Cardiac septum (tissue), 1 donor: ENCODE measurements around the gene PLS1. TPM values are rescaled to one million over a fixed set of nuclear protein-coding genes. Genes with fewer than 3 reads are reported as not detected.
"Not testable (repeated sequence)": the region's sequence is repeated elsewhere in the genome, so short reads cannot be mapped to it uniquely, and the experiment has no call there.

Experiments used
- DNase-seq: peaks from one replicate; pipeline ENCODE4 v3.0.0-alpha.2; 2020; ENCODE audit warnings: low spot score
- intact Hi-C: fragments of 100-400 bp; cut with DNase I; formaldehyde crosslinking; loops from one replicate; pipeline ENCODE4 v1.14.0; 2022
- long read RNA-seq: library from polyadenylated mRNA; unstranded; transcript quantifications from one replicate; pipeline ENCODE4 v2.0.0, GENCODE V29; 2021
- total RNA-seq: library from RNA; stranded (reverse); fragmentation: NEBNext Ultra II Directional; extraction: Animal tissue kit (Norgen Biotek cat#: 25700); gene quantifications from one replicate; pipeline ENCODE4 v1.2.1, GENCODE V29; 2021
- donor health status: DM: no; HTN: no; CAD: no.

The PLS1 gene
- total RNA-seq = 0.81 TPM
- long read RNA-seq, partial matches to known transcripts = 0 of 2 reads
- long read RNA-seq, other reads (novel, unspliced or antisense) = 1 of 2 reads

GRCh38 chr3:142595951-142596725 lies at the start of gene PLS1:
Gene PLS1, plus strand, starts transcription at chr3:142596393. Its CDS starts 67,845 bp downstream, at chr3:142664238.
- intact Hi-C loops = loop anchor here (2.0 kb wide), 2 partner anchors 17 to 405 kb away; partner anchors contain the start of genes ATR and U2SURP
- peak; percentile 94 for DNase-seq

- DNase-seq = no peak
- intact Hi-C loops = no loop called here
Measured at GRCh38 chr3:142549986-142550385, 46.2 kb upstream of the PLS1 start.

- DNase-seq, intact Hi-C loops: not testable (repeated sequence)
Measured at GRCh38 chr3:142552579-142552978, 43.6 kb upstream of the PLS1 start.

- DNase-seq = no peak
- intact Hi-C loops = no loop called here
Measured at GRCh38 chr3:142553741-142554140, 42.5 kb upstream of the PLS1 start.

- intact Hi-C loops = no loop called here
- no peak for DNase-seq
Measured at GRCh38 chr3:142560118-142560517, 36.1 kb upstream of the PLS1 start.

- intact Hi-C loops = no loop called here
- no peak for DNase-seq
Measured at GRCh38 chr3:142563496-142563997, 32.6 kb upstream of the PLS1 start.

GRCh38 chr3:142566096-142566495 lies 30.1 kb upstream of the PLS1 start:
- intact Hi-C loops = no loop called here

GRCh38 chr3:142568393-142569017 lies 27.7 kb upstream of the PLS1 start:
- intact Hi-C loops = no loop called here
- DNase-seq = no peak

More at GRCh38 chr3:142566096-142566495, 30.1 kb upstream of the PLS1 start:
- DNase-seq = no peak

- intact Hi-C loops, DNase-seq: not testable (repeated sequence)
Measured at GRCh38 chr3:142569422-142569821, 26.8 kb upstream of the PLS1 start.

GRCh38 chr3:142574223-142574622 lies 22.0 kb upstream of the PLS1 start:
- DNase-seq, intact Hi-C loops: not testable (repeated sequence)

GRCh38 chr3:142574665-142575064 lies 21.5 kb upstream of the PLS1 start:
- intact Hi-C loops = loop anchor here (5.0 kb wide), 1 partner anchor 127 kb away; the partner anchor contains the start of gene XRN1
- DNase-seq = no peak

GRCh38 chr3:142576792-142577191 lies 19.4 kb upstream of the PLS1 start:
- DNase-seq = no peak
- intact Hi-C loops = loop anchor here (5.0 kb wide), 1 partner anchor 129 kb away; the partner anchor contains the start of gene XRN1

- intact Hi-C loops = loop anchor here (2.0 to 5.0 kb wide), 3 partner anchors 19 to 423 kb away; partner anchors contain the start of genes PLS1, U2SURP and XRN1
- DNase-seq = no peak
Measured at GRCh38 chr3:142577696-142578328, 18.4 kb upstream of the PLS1 start.

- DNase-seq = peak; percentile 98
- intact Hi-C loops = loop anchor here (2.0 to 5.0 kb wide), 3 partner anchors 18 to 422 kb away; partner anchors contain the start of genes PLS1, U2SURP and XRN1
Measured at GRCh38 chr3:142578329-142579223, 17.6 kb upstream of the PLS1 start, which contains the start of gene ATR. Gene ATR, minus strand, starts transcription at chr3:142578733. Its CDS starts 29 bp downstream, at chr3:142578704.

- intact Hi-C loops = loop anchor here (5.0 to 10.0 kb wide), 2 partner anchors 142 to 245 kb away; partner anchors contain the start of gene TRPC1
- no peak for DNase-seq
Measured at GRCh38 chr3:142580061-142580423, 16.2 kb upstream of the PLS1 start.

GRCh38 chr3:142581070-142581469 lies 15.1 kb upstream of the PLS1 start:
- intact Hi-C loops = loop anchor here (5.0 to 10.0 kb wide), 2 partner anchors 141 to 244 kb away; partner anchors contain the start of gene TRPC1
- DNase-seq = not testable (repeated sequence)

GRCh38 chr3:142586803-142587406 lies 9.3 kb upstream of the PLS1 start:
- no peak for DNase-seq
- intact Hi-C loops = loop anchor here (5.0 to 10.0 kb wide), 2 partner anchors 238 to 405 kb away; no protein-coding TSS in a partner anchor

GRCh38 chr3:142588703-142589102 lies 7.5 kb upstream of the PLS1 start:
- DNase-seq = no peak
- intact Hi-C loops = loop anchor here (5.0 to 10.0 kb wide), 2 partner anchors 236 to 404 kb away; no protein-coding TSS in a partner anchor
